IPS DF 6.9 (cell line): ENCODE results near the gene TTC39B.

Experiments used
- DNase-seq: peaks from one replicate; pipeline ENCODE4 v3.0.0-alpha.2; 2013; ENCODE audit warnings: low read depth, low spot score
- H3K27ac ChIP-seq: one replicate; pipeline ENCODE4 v1.5.1; 2013; ENCODE audit warnings: low read length, control low read depth
- H3K27me3 ChIP-seq: 2 replicates; pipeline ENCODE4 v1.6.1; 2013; ENCODE audit warnings: mild to moderate bottlenecking, low read length; ENCODE audit not compliant: control insufficient read depth, insufficient read depth
- H3K36me3 ChIP-seq: 2 replicates; pipeline ENCODE4 v1.6.1; 2013; ENCODE audit warnings: low read length; ENCODE audit not compliant: control insufficient read depth, insufficient read depth
- H3K4me1 ChIP-seq: 2 replicates; pipeline ENCODE4 v1.6.1; 2013; ENCODE audit warnings: low read length; ENCODE audit not compliant: control insufficient read depth, insufficient read depth
- H3K4me3 ChIP-seq: 2 replicates; pipeline ENCODE4 v1.5.1; 2013; ENCODE audit warnings: mild to moderate bottlenecking, low read length
- H3K9me3 ChIP-seq: 2 replicates; pipeline ENCODE4 v1.6.1; 2013; ENCODE audit warnings: low read length, inconsistent platforms; ENCODE audit not compliant: control insufficient read depth, insufficient read depth
- WGBS: extraction: QIAGEN DNeasy Blood & Tissue Kit; methylation state at CpG from one replicate; pipeline ENCODE4 v1.1.7; 2013; ENCODE audit warnings: mixed read lengths, missing lambda C conversion rate; ENCODE audit not compliant: insufficient read length, insufficient coverage; 5-methylcytosine and 5-hydroxymethylcytosine counted together

Gene TTC39B

GRCh38 chr9:15182730-15183129 is 124.3 kb downstream of the TTC39B start:
- 67% methylated on average over 1 of the region's 3 CpGs for WGBS
- H3K4me1 ChIP-seq = no peaks in the 10 kb centered on the region
- no peaks in the 10 kb centered on the region for H3K9me3 ChIP-seq
- H3K4me3 ChIP-seq = no peak overlapping the region
- H3K36me3 ChIP-seq = no peaks in the 10 kb centered on the region
- no peaks in the 10 kb centered on the region for H3K27me3 ChIP-seq
- H3K27ac ChIP-seq = no peak overlapping the region
- no peak for DNase-seq

DNA sequence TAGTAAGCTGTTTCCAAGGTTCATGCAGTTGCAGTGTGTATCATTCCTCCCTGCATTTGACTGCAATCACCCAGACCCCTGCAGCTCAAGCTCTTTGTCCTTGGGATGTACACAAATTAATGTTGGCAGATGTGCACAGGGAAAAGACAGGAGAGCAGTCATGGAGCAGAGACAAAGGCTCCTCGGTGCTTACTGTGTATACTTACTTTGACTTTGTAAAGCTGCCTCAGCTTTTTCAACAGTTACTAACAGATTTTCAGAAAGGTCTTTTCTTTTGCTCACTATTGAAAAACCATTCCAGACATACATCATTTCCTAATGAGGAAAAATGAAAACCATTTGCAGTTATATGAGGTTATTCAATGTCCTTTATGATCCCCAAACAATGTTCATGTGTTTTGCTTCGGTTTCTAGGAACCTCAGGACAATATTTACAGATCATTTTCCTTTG is 124.9 kb downstream of the TTC39B start:
- H3K36me3 ChIP-seq = no peaks in the 10 kb centered on the region
- WGBS = no CpG with 5 or more reads among the region's 2 CpGs
- no peak overlapping the region for H3K4me3 ChIP-seq
- H3K9me3 ChIP-seq = no peaks in the 10 kb centered on the region
- H3K27me3 ChIP-seq = no peaks in the 10 kb centered on the region
- no peaks in the 10 kb centered on the region for H3K4me1 ChIP-seq
- no peak for DNase-seq
- H3K27ac ChIP-seq = no peak overlapping the region

GRCh38 chr9:15180124-15180523 is 126.9 kb downstream of the TTC39B start:
- no CpG with 5 or more reads among the region's 1 CpG for WGBS
- DNase-seq = no peak
- no peak overlapping the region for H3K27ac ChIP-seq

GRCh38 chr9:15178631-15179030 is 128.4 kb downstream of the TTC39B start:
- H3K36me3 ChIP-seq = no peaks in the 10 kb centered on the region
- no peaks in the 10 kb centered on the region for H3K9me3 ChIP-seq
- no peaks in the 10 kb centered on the region for H3K4me1 ChIP-seq
- H3K27me3 ChIP-seq = no peaks in the 10 kb centered on the region
- H3K4me3 ChIP-seq = no peak overlapping the region
- WGBS = no CpG with 5 or more reads among the region's 3 CpGs
- no peak overlapping the region for H3K27ac ChIP-seq
- no peak for DNase-seq

More at GRCh38 chr9:15180124-15180523, 126.9 kb downstream of the TTC39B start:
- Histone ChIP-seq H3K9me3 (no peaks in the 10 kb centered on the region), H3K27me3 (no peaks in the 10 kb centered on the region), H3K4me1 (no peaks in the 10 kb centered on the region), H3K4me3 (no peak overlapping the region), H3K36me3 (no peaks in the 10 kb centered on the region)

DNA sequence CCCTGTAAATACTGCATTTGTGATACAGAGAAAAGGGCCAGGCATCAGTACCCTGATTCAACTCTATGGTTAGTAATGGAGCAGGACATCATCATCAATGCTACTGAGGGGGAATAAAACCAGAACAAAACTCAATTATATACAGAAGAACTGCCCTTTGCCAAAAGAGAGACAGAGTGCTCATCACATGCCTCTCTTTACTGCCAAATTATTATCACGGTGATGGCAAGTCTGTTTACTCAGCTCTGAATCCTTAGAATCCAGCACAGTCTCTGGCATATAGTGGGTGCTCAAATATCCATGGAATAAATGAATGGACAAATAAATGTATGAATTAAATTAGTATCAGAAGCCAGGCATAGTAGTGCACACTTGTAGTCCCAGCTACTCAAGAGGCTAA is 130.2 kb downstream of the TTC39B start:
- H3K4me1 ChIP-seq = no peaks in the 10 kb centered on the region
- no peaks in the 10 kb centered on the region for H3K36me3 ChIP-seq
- WGBS = no CpG with 5 or more reads among the region's 1 CpG
- no peak overlapping the region for H3K27ac ChIP-seq
- no peaks in the 10 kb centered on the region; the same call in 1 of the 2 replicates for H3K27me3 ChIP-seq
- H3K9me3 ChIP-seq = no peaks in the 10 kb centered on the region
- no peak overlapping the region for H3K4me3 ChIP-seq
- DNase-seq = no peak

- Histone ChIP-seq H3K4me1 (no peaks in the 10 kb centered on the region), H3K36me3 (no peaks in the 10 kb centered on the region), H3K27me3 (no peaks in the 10 kb centered on the region), H3K4me3 (no peak overlapping the region), H3K9me3 (no peaks in the 10 kb centered on the region), H3K27ac (no peak overlapping the region)
- DNase-seq = no peak
Observed at GRCh38 chr9:15163931-15164330, 143.1 kb downstream of the TTC39B start.

DNA sequence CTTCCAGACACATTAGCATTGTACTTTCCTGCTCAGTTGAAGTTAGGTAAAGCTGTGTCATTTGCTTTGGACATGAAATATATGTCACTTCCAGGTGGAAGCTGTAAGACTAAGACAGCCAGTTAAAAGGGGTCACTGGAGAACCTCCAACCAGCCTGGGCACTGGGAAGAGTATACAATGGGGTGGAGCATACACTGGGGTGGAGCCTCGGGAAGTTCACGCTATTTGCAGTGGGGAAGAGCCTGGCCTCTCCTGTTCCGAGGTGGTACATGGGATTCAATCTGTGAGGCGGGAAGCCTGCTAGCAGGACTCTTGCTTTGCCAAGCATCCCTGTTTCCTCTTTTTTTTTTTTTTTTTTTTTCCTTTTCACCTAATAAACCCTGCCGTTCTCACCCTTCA is 145.3 kb downstream of the TTC39B start:
- Histone ChIP-seq H3K4me3 (no peak overlapping the region), H3K4me1 (no peaks in the 10 kb centered on the region), H3K9me3 (no peaks in the 10 kb centered on the region), H3K27ac (no peak overlapping the region), H3K27me3 (no peaks in the 10 kb centered on the region), H3K36me3 (no peaks in the 10 kb centered on the region)
- no CpG with 5 or more reads among the region's 5 CpGs for WGBS
- no peak for DNase-seq

DNA sequence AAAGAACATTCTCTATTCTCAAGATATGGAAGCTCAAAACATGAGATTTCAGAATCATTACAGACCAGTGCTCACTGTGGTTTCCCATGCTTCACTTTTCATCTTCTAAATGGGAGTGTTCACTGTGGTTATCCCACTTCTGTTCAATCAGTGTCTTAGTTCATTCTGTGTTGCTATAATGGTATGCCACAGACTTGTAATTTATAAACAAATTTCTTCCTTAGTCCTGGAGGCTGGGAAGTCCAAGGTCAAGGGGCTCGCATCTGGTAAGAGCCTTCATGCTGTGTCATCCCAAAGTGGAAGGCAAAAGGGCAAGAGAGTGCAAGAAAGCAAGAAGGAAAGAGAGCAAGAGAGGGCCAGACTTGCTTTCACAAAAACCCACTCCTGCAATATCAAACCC is 146.3 kb downstream of the TTC39B start:
- no peak for DNase-seq
- Histone ChIP-seq H3K9me3 (no peaks in the 10 kb centered on the region), H3K4me3 (no peak overlapping the region), H3K27ac (no peak overlapping the region), H3K4me1 (no peaks in the 10 kb centered on the region), H3K36me3 (no peaks in the 10 kb centered on the region), H3K27me3 (no peaks in the 10 kb centered on the region)
- no CpG with 5 or more reads among the region's 1 CpG for WGBS

DNA sequence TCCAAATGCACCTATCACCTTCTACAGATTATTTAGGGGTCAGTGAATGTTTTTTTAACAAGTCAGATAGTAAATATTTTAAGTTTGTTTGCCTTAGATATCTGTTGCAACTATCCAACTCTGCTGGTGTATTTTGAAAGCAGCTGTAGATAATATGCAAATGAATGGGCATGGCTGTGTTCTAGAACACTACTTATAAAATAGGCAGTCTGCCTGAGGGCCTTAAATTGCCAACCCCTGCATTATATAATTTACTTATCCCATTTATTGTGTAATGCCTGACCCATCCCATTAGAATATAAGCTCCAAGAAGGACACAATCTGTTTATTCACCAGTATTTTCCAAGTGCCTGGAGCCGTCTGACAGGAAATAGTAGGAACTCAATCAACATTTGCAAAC is 149.0 kb downstream of the TTC39B start:
- H3K27ac ChIP-seq = no peak overlapping the region
- no peaks in the 10 kb centered on the region for H3K27me3 ChIP-seq
- WGBS = no CpG with 5 or more reads among the region's 1 CpG
- no peaks in the 10 kb centered on the region for H3K9me3 ChIP-seq
- H3K36me3 ChIP-seq = no peaks in the 10 kb centered on the region
- no peak for DNase-seq
- no peak overlapping the region for H3K4me3 ChIP-seq
- H3K4me1 ChIP-seq = no peaks in the 10 kb centered on the region

- no peak overlapping the region for H3K4me3 ChIP-seq
- no peaks in the 10 kb centered on the region for H3K36me3 ChIP-seq
- H3K27me3 ChIP-seq = no peaks in the 10 kb centered on the region
- WGBS = no CpG with 5 or more reads among the region's 4 CpGs
- no peak overlapping the region for H3K27ac ChIP-seq
- H3K9me3 ChIP-seq = no peaks in the 10 kb centered on the region
- H3K4me1 ChIP-seq = no peaks in the 10 kb centered on the region
- no peak for DNase-seq
Observed at GRCh38 chr9:15157381-15157780, 149.6 kb downstream of the TTC39B start.

DNA sequence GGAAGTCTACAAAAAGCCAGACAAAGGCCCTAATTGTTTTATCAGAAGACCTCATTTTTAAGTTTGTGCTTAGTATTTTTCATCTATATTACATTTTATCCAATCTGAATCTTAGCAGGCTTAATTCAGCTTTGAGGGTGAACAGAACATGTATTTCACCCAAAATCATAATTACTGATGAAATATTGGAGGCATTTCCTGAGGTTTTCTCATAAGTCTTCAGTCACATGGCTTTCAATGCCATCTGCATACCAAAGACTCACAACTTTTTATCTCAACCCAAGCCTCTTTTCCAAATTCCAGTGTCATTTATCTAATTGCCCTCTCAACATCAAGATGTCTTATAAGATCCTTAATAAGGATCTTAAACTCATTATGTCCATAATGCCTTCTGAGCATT is 150.8 kb downstream of the TTC39B start:
- Histone ChIP-seq H3K27ac (no peak overlapping the region), H3K36me3 (no peaks in the 10 kb centered on the region), H3K4me3 (no peak overlapping the region), H3K4me1 (no peaks in the 10 kb centered on the region), H3K27me3 (no peaks in the 10 kb centered on the region), H3K9me3 (no peaks in the 10 kb centered on the region)
- no peak for DNase-seq
